ENCODE data around the gene TNN.

The TNN gene

DNA sequence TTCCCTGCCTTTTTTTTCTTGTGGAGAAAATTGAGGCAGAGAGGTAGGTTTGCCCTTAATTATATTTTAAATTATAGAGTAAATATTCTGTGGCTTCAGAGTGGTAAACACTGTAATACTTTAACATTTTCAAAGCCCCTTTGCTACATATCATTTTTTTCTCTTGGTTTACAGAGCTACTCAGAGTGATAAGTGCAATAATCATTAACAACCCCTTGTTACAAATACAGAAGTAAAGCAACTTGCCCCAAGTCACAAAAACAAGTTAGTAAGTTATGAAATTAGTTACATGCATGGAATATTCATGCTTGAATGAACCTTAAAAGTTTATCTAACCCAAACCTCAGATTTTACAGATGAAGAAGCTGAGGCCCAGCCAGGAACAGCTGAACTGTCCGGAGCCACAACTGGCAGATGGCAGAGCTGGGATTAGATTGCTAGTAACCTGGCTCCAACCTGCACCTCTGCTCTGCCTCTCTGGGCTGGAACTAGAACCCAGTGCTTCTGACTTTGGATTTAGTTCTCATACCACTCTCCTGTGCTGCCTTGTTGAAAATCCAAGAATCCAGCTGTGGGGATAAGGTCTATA is 48.7 kb downstream of the TNN start:
- no peak for DNase-seq

- no peak for DNase-seq
These were observed 49.3 kb downstream of the TNN start for GRCh38 chr1:175116903-175117302.

- no peak for DNase-seq
These were observed 51.0 kb downstream of the TNN start for GRCh38 chr1:175118375-175119367.

DNA sequence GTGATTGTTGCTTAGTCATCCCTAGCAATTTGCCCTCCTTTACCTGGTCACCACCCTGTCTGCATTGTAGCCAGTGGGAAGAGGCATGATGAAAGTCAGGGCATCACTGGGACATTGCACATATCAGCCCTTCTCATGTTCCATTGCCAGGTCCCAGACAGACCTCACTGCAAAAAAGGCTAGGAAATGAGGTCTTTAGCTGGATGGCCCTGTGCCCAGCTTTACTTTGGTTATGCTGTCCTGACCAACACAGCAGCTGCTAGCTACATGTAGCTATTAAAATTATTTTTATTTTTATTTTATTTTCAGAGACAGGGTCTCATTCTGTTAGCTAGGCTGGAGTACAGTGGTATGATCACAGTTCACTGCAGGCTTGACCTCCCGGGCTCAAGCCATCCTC is 52.9 kb downstream of the TNN start:
- no peak for DNase-seq

DNA sequence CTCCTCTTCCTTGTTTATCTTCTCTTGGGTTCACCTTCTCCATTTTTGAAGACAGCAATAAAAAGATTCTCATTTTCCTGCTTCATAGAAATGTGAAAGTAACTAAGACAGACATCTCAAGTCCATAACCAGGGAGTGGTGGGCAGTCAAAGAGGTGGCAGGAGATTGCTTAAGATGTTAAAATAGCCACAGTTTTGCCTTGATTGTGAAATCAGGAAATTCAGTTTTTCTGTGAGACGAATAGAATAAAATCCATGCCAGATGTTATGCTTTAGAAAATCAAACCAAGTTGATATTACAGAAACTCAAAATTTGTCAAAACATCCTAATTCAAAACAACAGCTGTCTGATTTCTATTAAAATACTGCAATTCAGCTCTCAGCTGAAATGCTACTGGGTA is 57.2 kb downstream of the TNN start:
- no peak for DNase-seq

- DNase-seq: no peak
These were observed 58.7 kb downstream of the TNN start for GRCh38 chr1:175126347-175126746.

- no peak for DNase-seq
These were observed 59.9 kb downstream of the TNN start for GRCh38 chr1:175127565-175127964.

DNA sequence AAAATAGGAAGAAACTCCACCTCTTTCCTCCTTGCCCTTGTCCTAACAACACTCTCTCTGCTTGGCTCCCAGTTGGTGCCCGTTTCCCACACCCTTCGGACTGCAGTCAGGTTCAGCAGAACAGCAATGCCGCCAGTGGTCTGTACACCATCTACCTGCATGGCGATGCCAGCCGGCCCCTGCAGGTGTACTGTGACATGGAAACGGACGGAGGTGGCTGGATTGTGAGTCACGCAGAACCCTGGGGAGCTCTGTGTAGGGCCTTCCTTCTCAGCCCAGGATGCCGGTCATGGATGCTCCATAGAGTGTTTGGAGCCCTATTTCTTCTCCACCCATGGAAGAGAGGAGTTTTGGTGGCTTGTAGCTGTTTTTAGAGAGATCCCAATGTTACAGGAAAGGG is 60.9 kb downstream of the TNN start:
- DNase-seq: no peak

DNA sequence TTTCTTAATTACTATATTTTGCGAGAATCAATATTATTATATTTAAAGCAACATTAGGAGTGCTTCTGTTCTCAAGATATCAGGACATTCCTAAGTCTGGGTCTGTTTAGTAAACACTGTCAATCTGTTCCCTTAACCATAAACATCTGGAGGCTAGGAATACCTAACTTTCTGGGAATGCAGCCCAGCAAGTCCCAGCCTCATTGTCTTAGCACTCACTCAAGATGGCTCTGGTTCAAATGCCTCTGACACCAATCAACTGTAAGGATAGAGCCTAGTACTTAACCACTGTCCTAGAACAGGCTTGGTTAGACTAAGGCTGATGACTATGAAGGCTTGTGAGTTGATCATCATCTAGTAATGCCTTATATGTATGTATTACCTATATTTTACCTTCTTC is 61.5 kb downstream of the TNN start:
- DNase-seq: peak; percentile 79

DNA sequence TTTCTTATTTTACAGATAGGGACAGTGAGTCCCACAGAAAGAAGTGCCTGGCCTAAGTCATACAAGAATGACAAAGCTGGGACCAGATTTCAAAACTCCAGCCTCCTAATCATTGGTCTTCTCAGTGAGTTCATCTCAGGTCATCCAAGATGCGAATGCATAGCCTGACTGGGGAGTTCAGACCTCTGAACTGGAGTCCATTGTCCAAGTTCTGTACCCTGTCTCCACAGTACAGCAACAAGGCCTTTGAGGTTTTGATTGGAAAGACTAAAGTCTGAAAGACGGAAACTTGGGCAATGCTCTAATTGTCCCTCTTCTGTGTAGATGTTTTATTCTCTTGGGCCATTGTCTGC is 62.0 kb downstream of the TNN start:
- no peak for DNase-seq

- peak; percentile 34 for DNase-seq
These were observed 62.5 kb downstream of the TNN start for GRCh38 chr1:175129997-175130648.

DNA sequence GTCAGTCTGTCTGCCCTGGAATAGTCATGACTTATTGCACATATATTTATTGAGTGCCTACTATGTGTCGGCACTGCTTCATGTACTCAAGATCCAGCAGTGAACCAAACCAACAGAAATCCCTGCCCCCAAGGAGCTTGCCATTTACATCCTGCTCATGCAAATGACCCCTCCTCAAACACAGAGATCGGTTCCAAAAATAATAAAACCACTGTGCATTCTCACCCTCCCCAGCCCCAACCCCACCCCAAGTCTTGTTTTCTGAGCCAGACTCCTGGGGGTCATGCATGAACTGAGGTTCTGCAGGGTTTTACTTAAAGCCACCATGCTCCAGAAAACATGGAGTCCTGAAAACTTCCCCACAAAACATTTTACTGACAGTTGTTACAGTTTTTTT is 63.0 kb downstream of the TNN start:
- no peak for DNase-seq

GRCh38 chr1:175131095-175131494 is 63.5 kb downstream of the TNN start:
- DNase-seq: peak; percentile 34

GRCh38 chr1:175132436-175132835 is 64.8 kb downstream of the TNN start:
- DNase-seq: peak; percentile 87

DNA sequence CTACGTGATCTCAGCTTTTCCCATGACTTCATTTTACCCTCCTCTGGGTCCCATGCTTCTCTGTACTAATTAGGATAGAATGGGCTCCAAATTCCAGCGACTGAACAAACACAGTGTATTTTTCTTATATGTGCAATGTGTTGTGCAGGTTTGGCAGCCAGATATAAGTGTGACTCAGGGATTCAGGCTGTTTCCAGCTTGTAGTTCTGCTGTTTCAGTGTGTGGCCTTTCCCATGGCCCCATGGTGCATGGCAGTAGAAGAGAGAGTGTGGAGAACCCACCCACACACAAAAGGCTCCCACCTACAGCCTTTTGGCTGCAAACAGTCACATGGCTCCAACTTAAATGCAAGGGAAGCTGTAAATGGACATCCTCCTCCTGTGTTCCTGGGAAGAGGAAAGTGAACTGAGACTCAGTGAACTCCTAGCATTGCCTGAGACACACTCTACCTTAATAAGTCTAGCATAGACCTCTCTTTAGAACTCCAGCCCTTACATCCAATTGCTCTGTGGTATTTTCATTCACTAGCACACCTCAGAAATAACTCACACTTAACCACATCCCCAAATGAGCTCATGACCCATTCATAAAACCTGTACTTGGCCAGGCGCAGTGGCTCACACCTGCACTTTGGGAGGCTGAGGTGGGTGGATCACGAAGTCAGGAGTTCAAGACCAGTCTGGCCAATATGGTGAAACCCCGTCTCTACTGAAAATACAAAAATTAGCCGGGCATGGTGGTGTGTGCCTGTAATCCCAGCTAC is 66.2 kb downstream of the TNN start:
- DNase-seq: peak; percentile 61

DNA sequence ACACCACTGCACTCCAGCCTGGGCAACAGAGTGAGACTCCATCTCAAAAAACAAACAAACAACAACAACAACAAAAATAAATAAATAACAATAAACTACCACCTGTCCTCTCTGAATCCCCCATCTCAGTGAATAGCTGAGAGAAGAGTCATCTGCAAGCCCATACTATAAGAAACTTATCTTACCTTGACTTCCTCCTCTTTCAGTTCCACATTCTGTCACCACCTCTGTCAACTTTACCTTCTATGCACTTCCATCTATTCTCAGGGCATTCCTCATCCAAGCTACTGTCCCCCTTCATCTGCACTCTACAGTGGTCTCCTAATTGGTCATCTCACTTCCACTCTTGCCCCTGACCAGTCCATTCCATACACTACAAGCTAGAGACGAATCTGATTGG is 66.9 kb downstream of the TNN start:
- DNase-seq: no peak

- DNase-seq: peak; percentile 32
These were observed 68.6 kb downstream of the TNN start for GRCh38 chr1:175136246-175136645.

GRCh38 chr1:175137369-175137768 is 69.7 kb downstream of the TNN start:
- no peak for DNase-seq

GRCh38 chr1:175138579-175138978 is 70.9 kb downstream of the TNN start:
- no peak for DNase-seq

- no peak for DNase-seq
These were observed 78.4 kb downstream of the TNN start for GRCh38 chr1:175145899-175146528.

DNA sequence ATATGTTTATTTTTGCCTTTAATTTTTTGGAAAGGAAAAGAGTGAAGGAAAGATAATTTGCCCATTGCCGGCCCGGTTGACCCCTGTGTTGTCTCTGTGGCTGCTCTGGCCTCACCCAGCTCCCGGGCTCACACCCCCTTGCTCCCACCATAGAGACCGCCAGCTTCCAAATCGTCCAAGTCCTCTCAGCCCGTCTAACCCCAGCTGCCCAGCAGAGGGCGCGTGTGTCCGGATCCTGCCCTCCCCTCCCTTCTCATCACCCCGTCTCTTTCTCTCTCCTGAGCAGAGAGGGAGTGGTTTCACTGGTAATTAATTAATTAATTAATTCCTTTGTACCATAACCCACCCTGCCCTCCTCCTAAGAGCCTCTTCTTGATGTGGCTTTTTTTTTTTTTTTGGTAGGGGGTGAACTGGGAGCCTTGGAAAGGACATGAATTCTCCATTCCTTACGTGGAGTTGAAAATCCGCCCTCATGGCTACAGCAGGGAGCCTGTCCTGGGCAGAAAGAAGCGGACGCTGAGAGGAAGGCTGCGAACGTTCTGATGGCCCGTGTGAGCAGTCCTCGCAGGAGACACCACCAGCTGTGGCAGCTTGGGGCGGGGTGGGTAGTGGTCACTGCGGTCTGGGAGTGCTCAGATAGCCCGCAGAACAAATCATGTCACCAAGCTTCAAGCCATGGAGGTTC is 79.0 kb downstream of the TNN start:
- DNase-seq: peak; percentile 63

GRCh38 chr1:175147569-175147968 is 79.9 kb downstream of the TNN start:
- DNase-seq: no peak
